Measurements from ENCODE around the gene ITGB1BP2. TPM values are rescaled to one million over a fixed set of nuclear protein-coding genes. Genes with fewer than 3 reads are reported as not detected.

Gene ITGB1BP2
- 2.3 and 2.6 TPM in 2 replicates for polyA plus RNA-seq (2011; rRNA removed)
- 3.0 and 3.2 TPM in 2 replicates for polyA minus RNA-seq (2011; rRNA and poly(A)+ RNA removed)

GRCh38 chrX:71301195-71301924, at the start of gene ITGB1BP2:
TSS of gene ITGB1BP2 (plus strand) at chrX:71301750. CDS start at chrX:71301807, 57 bp downstream.
- POLR2A ChIA-PET = interaction anchor here (0.7 to 1.1 kb wide), 7 partner anchors 9 to 119 kb away, joined by 3 to 7 read pairs (median 4); partner anchors contain the start of genes NONO and TAF1
- CTCF ChIA-PET = interaction anchor here (0.7 kb wide), 1 partner anchor 18 kb away, joined by 3 read pairs; the partner anchor contains the start of gene NONO
- peak within 1 kb of the TSS; percentile 65 for H3K27ac ChIP-seq (ENCODE audit: low read depth, low read length)
- H3K4me3 ChIP-seq (ENCODE audit: low read depth, low read length) = no peak within 1 kb of the TSS
- no peaks in the 10 kb centered on the region for H3K9me3 ChIP-seq (ENCODE audit: control insufficient read depth, insufficient read depth, low read length)
- DNase-seq (ENCODE audit: low read depth, low spot score) = no peak
- TF ChIP-seq CTCF (IDR thresholded peaks at IDR 0.05; ENCODE audit: low read depth, low read length) = no peak
- no peaks in the 10 kb centered on the region for H3K27me3 ChIP-seq (ENCODE audit: control insufficient read depth, insufficient read depth, low read length)

DNA sequence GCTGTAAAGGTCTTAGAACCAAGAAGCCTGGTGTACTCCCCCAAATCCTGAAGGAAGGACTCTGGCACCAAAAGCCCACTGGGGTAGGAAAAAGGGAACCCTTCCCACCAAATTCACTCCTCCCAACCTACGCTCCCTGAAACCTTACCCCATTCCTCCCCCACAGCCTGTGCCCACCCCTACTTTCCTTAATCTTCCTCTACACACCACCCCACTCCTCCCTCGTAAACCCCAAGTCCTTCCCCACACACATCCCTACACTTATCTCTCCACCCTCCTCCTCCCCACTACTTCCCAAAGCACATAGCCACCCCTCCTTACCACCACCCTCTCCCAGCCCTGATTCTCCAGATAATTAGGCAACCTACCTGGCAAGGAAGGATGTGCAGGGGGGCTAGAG, 49.3 kb upstream of the ITGB1BP2 start:
- Histone ChIP-seq H3K4me3 (ENCODE audit: low read depth, low read length) (peak overlapping the region; percentile 76), H3K9me3 (ENCODE audit: control insufficient read depth, insufficient read depth, low read length) (no peaks in the 10 kb centered on the region)

DNA sequence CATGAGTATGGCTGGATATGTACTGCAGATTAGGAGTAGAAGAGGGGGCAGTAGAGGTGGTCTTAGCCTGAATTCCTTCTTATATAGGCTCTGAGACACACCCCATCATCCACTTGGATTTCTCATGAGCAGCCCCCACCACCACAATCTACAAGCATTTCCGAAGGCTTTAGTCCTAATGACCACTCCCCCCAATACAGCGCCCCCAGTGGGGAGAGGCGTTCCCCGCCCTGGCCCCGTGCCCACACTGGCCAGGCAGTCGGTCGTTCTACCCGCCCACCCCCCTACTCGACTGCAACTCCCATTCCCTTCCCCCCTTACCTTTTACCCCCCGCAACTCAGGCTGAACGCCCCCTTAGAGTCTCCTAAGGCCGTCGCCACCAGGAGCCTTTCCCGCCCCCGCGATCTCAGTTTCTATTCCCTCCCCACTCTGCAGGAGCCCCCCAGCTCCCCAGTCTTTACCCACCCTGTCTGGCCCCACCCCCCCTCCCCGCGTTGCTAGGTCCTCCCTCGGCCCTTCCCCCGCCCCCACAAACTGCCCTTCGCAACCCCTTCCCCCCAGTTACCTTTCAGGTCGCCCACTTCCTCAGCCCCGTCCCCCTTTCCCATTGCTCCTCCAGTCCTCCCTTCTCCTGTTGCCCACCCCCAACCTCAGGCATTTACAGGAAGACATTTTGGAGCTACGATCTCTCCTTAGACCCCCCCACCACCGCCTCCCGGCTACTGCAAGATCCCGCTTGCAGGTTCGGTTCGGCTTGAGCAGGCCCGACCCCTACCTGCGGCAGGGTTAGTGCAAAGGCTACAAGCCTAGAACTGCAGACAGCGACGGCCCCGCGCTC, 48.1 kb upstream of the ITGB1BP2 start:
- CTCF ChIA-PET = interaction anchor here (1.1 kb wide), 1 partner anchor 40 kb away, joined by 3 read pairs; no protein-coding TSS in a partner anchor
- Histone ChIP-seq H3K9me3 (ENCODE audit: control insufficient read depth, insufficient read depth, low read length) (no peaks in the 10 kb centered on the region), H3K4me3 (ENCODE audit: low read depth, low read length) (peak overlapping the region; percentile 76), H3K27ac (ENCODE audit: low read depth, low read length) (no peak overlapping the region), H3K27me3 (ENCODE audit: control insufficient read depth, insufficient read depth, low read length) (no peaks in the 10 kb centered on the region)
- TF ChIP-seq CTCF (IDR thresholded peaks at IDR 0.05; ENCODE audit: low read depth, low read length) = peak; percentile 58
- POLR2A ChIA-PET = interaction anchor here (0.6 to 1.1 kb wide), 2 partner anchors 30 to 34 kb away, joined by 3 to 8 read pairs; partner anchors contain the start of gene NONO
- DNase-seq (ENCODE audit: low read depth, low spot score) = no peak

More for the DNA sequence above, 49.3 kb upstream of the ITGB1BP2 start:
- no peak for TF ChIP-seq CTCF (IDR thresholded peaks at IDR 0.05; ENCODE audit: low read depth, low read length)
- ChIA-PET POLR2A (no interaction called here), CTCF (no interaction called here)
- Histone ChIP-seq H3K27me3 (ENCODE audit: control insufficient read depth, insufficient read depth, low read length) (no peaks in the 10 kb centered on the region), H3K27ac (ENCODE audit: low read depth, low read length) (no peak overlapping the region)
- no peak for DNase-seq (ENCODE audit: low read depth, low spot score)

DNA sequence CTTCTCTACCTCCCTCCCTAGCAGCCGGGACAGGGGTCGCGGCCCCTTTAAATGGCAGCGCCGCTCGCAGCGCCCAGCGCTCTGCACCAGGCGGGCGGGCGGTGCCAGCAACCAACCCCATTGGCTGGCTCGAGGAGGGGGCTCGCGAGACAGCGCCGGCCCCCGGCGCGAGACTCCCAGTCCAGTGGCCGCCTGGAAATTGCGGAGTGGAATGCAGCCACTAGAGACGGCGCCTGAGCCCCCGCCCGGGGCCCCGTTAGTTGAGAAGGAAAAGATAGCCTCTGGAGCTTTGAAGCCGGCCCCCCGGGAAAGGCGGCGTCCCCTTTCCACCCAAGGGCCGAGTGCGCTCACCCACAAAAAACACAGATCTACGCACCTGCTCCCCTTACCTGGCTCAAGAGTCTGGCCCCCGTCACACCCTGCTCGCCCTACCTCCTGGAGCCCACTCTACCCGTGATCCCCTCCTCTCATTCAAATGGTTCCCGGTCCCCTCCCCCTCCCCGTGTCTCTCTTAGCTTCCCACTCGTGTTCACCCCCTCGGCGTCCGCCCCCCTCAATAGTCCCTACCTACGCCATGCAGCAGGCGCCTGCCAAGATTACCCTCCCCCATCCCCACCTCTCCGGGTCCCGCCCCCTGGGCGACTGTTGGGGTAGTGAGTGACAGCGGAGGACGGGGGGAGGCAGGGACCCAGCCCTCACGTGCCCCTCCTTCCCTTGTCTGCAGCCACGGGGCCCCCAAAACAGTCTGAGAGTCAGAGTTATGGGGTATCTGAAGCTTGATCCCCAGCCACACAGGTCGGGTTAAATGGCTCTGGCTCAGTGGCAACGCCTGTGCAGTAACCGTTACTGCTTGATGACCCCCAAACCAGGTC, 47.2 kb upstream of the ITGB1BP2 start, which contains the start of gene ZMYM3:
ZMYM3 (minus strand) TSS at position 49 of the 872 bp plus-strand sequence. CDS start 885 bp downstream, outside the sequence.
- DNase-seq (ENCODE audit: low read depth, low spot score) = peak; percentile 39
- POLR2A ChIA-PET = interaction anchor here (0.6 to 1.2 kb wide), 10 partner anchors 29 to 186 kb away, joined by 3 to 8 read pairs (median 5); partner anchors contain the start of genes ITGB1BP2, NONO, SNX12 and TAF1

More for the DNA sequence above, 47.2 kb upstream of the ITGB1BP2 start, which contains the start of gene ZMYM3:
- Histone ChIP-seq H3K4me3 (ENCODE audit: low read depth, low read length) (peak within 1 kb of the TSS; percentile 76), H3K27ac (ENCODE audit: low read depth, low read length) (no peak within 1 kb of the TSS), H3K9me3 (ENCODE audit: control insufficient read depth, insufficient read depth, low read length) (no peaks in the 10 kb centered on the region), H3K27me3 (ENCODE audit: control insufficient read depth, insufficient read depth, low read length) (no peaks in the 10 kb centered on the region)
- CTCF ChIA-PET = interaction anchor here (0.7 to 1.1 kb wide), 2 partner anchors 15 to 39 kb away, joined by 3 read pairs; no protein-coding TSS in a partner anchor
- no peak for TF ChIP-seq CTCF (IDR thresholded peaks at IDR 0.05; ENCODE audit: low read depth, low read length)
